ELF-1 (cell line): ENCODE results near the gene SRP9.
"Not testable (repeated sequence)": the region's sequence is repeated elsewhere in the genome, so short reads cannot be mapped to it uniquely, and the experiment has no call there.

Experiments used
- DNase-seq: peaks from one replicate; pipeline ENCODE4 v3.0.0-alpha.2; 2016; ENCODE audit warnings: low read depth, low spot score

Gene SRP9

GRCh38 chr1:225814381-225814780, 36.8 kb downstream of the SRP9 start:
- DNase-seq: no peak

DNA sequence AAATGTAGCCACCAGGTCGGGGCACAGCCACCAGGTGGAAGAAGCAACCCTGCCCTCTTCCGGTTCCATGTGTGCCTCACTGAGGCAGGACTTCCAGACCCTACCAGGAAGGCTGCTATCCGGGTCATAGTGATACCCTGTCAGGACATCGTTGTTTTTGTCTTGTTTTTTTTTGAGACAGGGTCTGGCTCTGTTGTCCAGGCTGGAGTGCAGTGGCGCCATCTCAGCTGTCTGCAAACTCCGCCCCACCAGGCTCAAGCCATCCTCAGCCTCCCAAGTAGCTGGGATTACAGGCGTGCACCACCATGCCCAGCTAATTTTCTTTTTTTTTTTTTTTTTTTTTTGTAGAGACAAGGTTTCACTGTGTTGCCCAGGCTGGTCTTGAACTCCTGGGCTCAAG, 37.5 kb downstream of the SRP9 start:
- not testable (repeated sequence) for DNase-seq

- DNase-seq: no peak
These were observed 38.0 kb downstream of the SRP9 start for GRCh38 chr1:225815526-225816178.

DNA sequence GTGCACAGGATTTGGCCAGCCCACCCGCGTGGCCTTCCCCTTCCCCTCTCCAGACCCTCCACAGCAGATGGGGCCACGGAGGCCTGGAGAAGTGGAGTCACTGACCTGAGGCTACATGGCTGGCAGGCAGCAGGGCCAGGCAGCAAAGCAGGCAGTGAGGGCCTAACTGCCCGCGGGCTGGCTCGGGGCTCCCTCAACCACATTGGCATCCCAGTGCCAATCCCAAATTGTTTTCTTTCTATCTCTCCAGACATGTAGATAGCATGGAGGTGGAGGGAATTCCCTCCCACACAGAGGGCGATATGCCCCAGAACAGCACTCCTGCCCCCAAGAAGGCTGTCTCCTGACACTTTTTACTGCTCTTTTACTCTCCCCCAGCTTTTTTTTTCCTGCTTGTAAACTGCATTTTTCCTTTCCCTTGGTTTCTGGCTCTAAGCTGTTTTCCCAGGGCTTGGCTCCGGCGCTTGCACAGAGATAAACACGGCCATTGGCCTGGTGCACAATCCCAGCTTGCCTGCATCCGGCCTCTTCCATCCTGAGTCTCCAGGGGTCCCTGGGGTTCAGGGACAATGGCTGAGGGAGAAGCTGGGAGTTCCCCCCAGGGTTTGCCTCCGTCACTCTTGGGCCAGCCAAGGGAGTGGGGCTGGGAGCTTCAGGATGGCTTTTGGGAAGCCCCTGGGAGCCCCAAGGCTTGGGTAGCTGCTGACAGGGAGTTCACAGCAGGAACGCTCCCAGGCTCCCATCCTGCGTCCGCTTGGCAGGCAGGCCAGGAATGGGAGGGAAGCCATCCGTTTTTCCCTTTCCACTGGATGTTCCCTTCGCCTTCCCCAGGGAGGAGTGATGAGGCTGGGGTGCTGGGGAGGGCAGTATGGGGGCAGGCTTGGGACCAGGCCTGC, 39.3 kb downstream of the SRP9 start:
- DNase-seq: peak; percentile 28

- DNase-seq: peak; percentile 56
These were observed 40.0 kb downstream of the SRP9 start for GRCh38 chr1:225817611-225818061.

DNA sequence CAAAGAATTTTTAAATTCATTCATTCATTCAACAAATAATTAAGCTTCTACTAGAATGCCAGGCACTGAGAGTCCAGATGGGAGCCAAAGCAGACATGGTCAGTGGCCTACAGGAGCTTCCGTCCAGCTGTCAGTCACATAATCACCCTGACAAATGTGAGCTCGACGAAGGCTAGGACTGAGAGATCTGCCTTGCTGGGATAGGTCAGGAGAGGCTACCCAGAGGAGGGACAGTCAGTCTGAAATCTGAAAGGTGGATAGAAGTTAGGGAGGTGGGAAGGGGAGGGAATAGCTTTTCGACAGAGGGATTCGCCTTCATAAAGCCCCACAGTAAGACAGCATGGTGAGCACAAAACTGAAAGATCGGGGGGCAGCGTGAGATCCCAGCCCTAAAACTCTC, 40.6 kb downstream of the SRP9 start:
- DNase-seq: peak; percentile 23

DNA sequence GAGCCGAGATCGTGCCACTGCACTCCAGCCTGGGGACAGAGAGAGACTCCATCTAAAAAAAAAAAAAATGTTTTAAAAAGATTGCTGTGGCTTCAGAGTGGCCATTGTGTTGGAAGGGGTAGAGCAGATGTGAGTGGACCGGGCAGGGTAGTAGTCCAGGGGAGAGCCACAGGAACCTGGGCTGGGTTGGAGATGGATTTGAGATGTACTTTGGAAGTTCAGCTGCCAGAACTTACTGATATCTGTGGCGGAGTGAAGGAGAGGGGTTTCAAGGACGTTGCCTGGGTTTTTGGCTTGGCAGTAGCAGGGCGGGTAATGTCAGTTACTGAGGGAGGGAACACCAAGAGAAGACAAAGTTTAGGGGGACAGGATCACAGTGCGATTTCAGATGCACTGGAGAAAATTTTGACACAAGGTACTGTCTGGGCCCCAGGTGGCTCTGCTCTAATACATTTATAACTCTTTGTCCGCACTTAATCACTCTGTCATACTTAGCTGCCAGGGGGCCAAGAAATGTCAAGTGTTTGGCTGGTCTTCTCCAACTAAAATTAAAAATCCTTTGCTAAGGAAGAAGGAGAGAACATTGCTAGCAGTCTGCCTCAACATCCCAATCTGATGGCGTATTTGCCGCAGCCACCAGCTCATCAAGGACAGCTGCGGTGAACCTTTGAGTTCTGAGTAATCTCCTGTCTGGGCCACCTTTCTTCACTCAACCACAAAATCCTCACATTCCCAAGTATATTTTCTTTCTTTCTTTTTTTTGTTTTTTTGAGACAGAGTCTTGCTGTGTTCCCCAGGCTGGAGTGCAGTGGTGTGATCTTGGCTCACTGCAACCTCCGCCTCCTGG, 41.9 kb downstream of the SRP9 start:
- DNase-seq: no peak

- DNase-seq: no peak
These were observed 43.0 kb downstream of the SRP9 start for GRCh38 chr1:225820522-225821120.

GRCh38 chr1:225822655-225823403, 45.2 kb downstream of the SRP9 start:
- DNase-seq: no peak

GRCh38 chr1:225823811-225824261, 46.2 kb downstream of the SRP9 start:
- DNase-seq: no peak

- DNase-seq: no peak
These were observed 46.9 kb downstream of the SRP9 start for GRCh38 chr1:225824533-225824941.

DNA sequence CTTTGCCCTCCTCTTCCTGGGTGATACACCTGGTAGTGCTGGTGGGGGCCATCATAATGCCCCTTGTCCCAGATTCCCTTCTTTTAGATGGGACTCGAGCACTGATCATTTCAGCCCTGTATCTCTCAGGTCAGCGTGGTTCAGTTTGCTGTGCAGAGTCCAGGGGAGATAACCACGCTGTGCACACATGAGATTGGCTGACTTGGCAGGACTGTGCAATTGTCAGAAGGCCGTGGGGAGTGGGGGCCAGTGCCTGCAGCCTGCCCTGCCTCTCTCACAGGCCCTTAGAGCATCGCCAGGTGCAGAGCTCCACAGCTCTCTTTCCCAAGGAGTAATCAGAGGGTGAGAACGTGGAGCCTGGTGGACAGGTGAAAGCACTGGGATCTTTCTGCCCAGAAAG, 47.5 kb downstream of the SRP9 start:
- DNase-seq: no peak

DNA sequence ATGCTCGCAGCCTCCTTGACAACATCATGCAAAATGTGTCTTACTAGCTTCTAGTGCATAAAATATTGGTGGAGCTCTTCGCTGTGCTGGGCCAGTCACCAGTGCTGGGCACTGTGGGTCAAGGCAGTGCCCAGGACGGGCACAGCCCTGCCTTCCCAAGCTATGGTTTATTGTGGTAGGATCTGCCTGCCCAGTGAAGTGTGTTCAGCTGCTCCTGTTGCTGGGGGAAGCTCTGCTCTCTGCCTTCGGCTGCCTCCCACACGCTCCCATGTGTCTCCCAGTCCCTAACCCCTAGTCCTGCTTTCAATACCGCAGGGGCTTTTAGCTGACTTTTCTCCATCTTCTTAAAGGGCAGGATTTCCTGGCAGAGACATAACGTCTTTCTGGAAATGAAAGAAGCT, 48.0 kb downstream of the SRP9 start:
- no peak for DNase-seq

- no peak for DNase-seq
These were observed 49.5 kb downstream of the SRP9 start for GRCh38 chr1:225827076-225827475.

- no peak for DNase-seq
These were observed 51.2 kb downstream of the SRP9 start for GRCh38 chr1:225828706-225829345.

DNA sequence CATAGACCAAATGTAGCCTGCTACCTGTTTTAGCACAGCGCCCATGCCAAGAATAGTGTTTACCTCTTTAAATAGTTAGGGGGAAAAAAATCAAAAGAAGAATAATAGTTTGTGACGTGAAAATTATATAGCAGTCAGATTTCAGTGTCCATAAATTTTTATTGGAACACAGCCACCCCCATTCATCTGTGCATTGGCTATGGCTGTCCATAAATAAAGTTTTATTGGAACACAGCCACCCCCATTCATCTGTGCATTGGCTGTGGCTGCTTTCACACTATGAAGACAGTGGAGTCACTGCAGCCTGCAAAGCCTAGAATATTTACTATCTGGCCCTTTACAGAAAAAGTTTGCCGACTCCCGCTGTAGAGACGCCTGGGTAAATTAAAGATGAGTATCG, 53.2 kb downstream of the SRP9 start:
- no peak for DNase-seq

- no peak for DNase-seq
These were observed 57.0 kb downstream of the SRP9 start for GRCh38 chr1:225834417-225835329.

- no peak for DNase-seq
These were observed 58.2 kb downstream of the SRP9 start for GRCh38 chr1:225835856-225836255.

DNA sequence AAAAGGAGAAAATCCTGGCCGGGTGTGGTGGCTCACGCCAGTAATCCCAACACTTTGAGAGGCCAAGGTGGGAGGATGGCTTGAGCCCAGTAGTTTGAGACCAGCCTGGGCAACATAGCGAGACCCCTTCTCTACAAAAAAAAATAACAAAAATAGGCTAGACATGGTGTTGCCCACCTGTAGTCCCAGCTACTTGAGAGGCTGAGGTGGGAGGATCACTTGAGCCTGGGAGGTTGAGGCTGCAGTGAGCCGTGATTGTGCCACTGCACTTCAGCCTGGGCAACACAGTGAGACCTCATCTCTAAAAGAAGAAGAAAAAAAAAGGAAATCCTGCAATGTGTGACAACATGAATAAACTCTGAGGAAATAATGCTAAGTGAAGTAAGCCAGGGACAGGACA, 58.7 kb downstream of the SRP9 start:
- not testable (repeated sequence) for DNase-seq
